HTR-8/SVneo (cell line): ENCODE measurements around the gene STAT4.

Source experiments
- DNase-seq: peaks from one replicate; pipeline ENCODE4 v3.0.0; 2011; ENCODE audit warnings: low spot score, mixed read lengths; ENCODE audit not compliant: insufficient read length
- FAIRE-seq: peaks from 2 replicates; lab custom pipeline; 2011; peaks lifted over from hg19 to GRCh38; lab: Jason Lieb, UNC

Gene STAT4, protein sequence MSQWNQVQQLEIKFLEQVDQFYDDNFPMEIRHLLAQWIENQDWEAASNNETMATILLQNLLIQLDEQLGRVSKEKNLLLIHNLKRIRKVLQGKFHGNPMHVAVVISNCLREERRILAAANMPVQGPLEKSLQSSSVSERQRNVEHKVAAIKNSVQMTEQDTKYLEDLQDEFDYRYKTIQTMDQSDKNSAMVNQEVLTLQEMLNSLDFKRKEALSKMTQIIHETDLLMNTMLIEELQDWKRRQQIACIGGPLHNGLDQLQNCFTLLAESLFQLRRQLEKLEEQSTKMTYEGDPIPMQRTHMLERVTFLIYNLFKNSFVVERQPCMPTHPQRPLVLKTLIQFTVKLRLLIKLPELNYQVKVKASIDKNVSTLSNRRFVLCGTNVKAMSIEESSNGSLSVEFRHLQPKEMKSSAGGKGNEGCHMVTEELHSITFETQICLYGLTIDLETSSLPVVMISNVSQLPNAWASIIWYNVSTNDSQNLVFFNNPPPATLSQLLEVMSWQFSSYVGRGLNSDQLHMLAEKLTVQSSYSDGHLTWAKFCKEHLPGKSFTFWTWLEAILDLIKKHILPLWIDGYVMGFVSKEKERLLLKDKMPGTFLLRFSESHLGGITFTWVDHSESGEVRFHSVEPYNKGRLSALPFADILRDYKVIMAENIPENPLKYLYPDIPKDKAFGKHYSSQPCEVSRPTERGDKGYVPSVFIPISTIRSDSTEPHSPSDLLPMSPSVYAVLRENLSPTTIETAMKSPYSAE

DNA sequence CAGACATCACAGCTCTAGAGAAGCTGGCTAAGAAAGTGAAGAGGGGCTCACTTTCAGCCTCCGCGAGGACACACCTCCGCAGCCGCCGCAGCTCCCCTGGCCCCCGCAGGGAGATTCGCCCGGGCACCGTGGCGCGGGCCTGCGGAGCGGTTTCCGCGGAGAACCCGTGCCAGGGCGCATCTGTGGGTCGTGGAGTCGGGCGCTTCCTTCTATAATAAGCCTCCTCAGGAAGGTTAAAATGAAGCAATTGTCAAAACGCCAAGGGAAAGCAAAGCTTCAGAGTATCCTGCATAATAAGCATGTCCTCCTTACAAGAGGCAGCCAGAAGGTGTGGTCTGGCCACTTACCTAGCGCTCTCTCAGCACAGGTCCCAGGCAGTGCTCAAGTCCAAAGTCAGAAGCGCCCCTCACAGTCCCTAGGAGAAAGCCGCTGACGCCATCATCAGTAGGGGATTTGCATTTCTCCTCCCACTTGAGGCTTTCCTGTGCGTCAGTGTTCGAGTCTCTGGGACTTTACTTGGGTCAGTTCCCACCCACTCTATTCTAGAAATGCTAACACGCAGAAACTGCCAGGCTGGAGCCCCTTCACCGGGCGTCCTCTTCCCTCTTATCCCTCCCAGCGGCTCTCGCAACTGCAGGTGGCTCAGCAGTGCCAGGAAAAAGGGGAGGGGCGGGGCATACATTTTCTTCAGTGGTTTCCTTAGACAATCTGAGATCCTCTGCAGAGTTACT is at the start of gene STAT4:
TSS of gene STAT4 (minus strand) at position 395 of the 731 bp plus-strand sequence. CDS start 2,791 bp downstream, outside the sequence.
- FAIRE-seq (no peak), DNase-seq (no peak)

DNA sequence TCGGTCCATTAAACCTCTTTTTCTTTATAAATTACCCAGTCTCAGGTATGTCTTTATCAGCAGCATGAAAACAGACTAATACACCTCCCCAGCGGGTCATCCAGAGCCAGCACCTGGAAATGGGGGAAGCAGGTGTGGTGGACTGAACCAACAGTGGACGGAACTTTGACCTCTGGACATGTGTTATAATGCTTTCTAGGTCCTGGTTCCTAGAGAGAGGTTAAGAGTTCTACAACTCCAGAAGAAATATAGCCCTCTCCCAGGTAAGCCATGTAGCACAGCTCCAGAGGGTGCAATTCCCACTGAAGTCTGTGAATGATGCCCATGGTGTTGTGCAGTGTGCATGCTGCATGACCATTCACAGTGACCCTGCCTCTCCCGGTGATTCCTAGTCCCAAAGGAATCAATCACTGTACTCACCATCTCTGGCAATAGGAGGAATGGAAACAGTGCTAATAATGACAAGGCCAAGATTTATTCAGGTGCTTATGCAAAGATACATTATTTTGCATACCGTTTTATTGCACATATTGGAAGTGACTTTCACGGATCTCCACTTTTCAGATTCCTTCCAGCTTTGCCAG is 49.2 kb upstream of the STAT4 start:
- DNase-seq (no peak), FAIRE-seq (no peak)

DNA sequence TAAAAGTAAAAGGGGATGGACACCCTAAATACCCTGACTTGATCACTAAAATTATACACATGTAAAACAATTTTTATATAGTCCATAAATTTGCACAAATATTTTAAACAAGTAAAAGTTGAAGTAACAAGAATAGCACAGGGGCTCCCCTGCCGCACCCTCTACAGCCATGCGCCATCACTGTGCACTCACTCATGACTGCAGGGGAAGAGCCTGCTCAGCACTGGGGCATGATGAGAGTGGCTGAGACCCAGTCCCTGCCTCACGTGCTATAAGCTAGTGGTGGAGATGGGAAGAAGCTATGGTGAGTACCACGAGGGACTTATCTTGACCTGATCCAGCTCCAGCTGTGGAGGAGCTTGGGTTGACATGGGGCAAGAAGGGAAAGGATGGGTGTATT is 47.5 kb upstream of the STAT4 start:
- FAIRE-seq (no peak), DNase-seq (no peak)

DNA sequence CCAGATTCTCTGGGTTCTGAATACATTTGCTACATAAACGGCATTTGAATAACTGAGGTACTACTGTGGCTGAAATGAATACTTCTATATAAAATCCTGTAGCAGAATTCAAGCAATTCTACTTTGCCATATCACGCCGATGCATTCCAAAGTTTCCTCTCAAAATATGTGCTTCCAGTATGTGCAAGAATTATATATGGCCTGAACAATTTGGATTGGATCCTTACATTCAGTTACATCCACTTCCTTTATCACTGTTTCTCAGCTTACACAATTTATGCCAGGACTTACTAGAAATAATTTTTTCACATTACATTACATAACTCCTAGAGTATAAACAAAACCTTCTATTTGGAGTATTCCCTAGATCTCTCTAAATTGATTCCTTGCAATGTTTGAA is 46.3 kb upstream of the STAT4 start:
- FAIRE-seq (no peak), DNase-seq (no peak)

DNA sequence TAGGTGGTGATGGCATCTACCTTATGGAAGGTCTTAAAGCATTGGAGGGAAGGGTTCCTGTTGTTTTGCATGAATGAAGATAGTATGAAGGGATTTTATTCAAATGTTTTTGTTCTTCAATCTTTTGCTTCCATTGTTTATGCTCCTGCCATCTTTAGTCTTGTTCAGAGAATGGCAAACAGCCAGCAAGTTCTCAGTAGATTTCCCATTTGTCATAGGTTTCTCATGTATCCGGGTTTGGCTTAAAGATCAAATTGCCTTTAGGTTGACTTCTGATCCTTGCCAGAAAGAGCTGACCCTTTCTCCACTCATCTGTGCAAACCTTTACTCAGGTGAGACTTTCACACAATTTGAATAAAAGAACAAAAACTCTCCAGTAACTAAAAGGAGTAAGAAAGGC is 44.2 kb upstream of the STAT4 start:
- FAIRE-seq (no peak), DNase-seq (no peak)

DNA sequence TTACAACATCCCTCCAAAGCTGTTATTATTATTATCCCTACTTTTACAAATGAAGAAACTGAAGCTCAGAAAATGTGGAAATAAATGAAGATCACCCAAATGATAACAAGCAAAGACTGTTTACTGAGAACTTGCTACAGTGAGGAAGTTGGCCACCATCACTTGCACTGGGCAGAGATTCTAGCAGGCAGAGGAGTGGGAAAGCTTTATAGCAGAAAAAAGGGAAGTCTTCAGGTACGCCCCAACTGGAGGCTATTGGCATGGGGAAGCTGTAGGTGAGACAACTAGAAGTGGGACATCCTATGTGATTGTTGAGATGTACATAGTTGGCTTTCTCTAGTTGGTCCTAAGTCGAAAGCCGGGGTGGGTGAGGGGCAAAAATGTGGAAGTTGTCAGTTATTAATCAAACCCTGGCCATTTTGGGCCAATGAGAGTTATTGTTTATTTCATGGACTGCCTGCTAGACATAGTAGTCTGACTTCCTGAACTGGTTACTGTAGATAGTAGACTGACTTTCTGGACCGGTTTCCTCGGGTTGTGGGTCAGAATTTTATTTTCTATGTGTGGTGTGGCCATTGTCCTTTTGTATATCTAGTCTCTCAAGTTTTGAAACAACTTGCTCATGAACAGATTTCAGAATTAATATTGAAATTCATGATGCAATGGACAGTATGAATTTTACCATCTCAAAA is 40.2 kb upstream of the STAT4 start:
- DNase-seq (no peak), FAIRE-seq (no peak)

DNA sequence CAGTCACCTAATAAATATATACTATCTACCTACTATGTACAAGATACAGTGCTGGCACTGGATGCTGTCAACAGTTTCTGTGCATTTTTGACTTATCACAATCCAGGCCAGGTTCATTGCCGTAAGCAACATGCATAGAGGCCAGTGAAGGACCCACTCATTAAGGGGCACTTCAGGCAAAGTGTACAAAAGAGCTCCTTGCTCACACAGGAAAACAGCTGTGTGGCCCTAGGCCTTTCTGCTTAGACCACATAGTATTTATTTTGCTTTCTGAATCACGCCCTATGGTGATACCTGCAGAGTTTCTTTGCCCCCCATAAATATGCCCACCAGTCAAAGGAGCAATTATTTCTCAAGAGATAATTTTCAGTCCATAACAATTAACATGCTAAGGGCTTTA is 39.6 kb upstream of the STAT4 start:
- FAIRE-seq (peak; percentile 4), DNase-seq (no peak)

DNA sequence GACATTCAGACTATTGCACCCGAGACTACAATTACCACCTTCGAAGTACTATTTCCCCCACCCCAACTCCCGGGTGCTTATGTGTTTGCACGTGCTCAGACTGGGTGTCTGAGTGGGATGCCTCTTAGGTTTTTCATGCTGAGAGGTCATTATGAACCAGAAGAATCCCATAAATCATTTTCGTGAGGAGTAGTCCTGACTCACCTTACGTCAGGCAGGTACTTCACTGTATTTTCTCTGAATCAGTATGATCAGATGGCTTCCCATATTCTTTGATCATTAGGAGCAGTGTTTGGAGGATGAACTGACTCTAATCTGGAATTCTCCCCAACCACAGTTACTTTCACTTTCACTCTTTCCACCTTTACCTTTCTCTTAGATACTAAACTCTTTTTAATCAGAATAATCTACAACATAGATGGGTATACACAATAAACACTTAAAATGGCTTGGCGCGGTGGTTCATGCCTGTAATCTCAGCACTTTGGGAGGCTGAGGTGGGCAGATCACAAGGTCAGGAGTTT is 38.4 kb upstream of the STAT4 start:
- FAIRE-seq = peak; percentile 31
- no peak for DNase-seq

DNA sequence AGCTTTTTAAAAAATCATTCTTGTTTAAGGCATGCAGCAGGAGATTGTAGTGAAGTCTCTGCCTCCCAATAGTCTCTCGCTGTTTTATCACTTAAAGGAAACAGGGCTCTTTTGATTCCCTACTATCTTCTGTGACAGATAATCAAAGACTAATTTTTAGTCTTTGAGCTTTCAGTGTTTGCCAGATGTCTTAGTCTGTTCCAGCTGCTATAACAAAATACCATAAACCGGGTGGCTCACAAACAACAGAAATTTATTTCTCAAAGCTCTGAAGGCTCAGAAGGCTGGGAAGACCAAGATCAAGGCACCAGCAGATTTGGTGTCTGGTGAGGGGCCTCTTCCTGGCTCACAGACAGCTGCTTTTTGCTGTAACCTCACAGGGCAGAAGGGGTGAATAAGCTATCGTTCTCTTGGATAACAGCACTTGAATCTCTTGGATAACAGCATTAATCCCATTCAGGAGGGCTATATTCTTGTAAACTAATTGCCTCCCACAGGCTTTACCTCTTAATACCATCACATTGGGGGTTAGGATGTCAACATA is 37.8 kb upstream of the STAT4 start:
- DNase-seq (no peak), FAIRE-seq (no peak)

DNA sequence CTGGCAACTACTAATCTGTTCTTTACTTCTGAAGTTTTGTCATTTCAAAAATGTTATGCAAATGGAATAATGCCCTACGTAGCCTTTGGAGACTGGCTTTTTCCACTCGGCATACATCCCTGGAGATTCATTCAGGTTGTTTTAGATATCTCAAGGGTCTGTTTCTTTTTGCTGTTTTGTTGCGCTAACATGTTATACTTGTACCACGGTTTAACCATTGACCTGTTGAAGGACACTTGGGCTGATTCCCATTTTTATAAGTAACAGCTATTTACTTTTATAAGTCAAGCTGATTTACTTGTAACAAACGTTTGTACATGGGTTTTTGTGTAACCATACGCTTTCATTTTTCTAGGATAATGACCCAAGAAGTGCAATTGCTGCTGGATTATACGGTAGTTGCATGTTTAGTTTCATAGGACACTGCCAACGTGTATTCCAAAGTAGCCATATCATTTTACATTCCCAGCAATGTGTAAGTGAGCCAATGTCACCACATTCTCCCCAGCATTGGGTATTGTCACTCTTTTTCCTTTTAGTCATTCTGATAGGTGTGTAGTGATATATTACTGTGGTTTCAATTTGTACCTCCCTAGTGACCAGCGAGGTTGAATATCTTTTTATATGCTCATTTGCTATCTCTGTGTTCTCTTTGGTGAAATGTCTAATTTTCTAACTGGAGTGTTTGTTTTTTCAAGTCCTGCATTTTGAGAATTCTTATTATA is 36.5 kb upstream of the STAT4 start:
- DNase-seq = no peak
- peak; percentile 46 for FAIRE-seq

DNA sequence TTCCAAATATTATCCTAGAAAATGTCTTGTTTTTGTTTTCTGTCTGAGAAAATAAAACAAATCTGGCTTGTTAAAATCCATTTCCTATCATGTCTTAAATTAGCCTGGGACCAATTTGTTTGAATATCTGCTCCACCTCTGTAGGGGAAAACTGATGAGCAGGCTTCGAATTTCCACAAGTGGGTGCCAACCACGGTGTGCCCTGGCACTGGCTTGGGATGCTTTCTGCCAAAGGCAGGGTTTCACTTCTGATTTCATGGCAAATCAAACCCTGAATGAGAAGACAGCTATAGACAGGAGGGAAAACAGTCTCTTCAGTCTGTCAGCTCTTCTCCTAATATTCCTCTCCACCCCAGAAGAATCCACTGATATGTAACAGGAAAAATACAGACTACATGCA is 33.7 kb upstream of the STAT4 start:
- DNase-seq = no peak

DNA sequence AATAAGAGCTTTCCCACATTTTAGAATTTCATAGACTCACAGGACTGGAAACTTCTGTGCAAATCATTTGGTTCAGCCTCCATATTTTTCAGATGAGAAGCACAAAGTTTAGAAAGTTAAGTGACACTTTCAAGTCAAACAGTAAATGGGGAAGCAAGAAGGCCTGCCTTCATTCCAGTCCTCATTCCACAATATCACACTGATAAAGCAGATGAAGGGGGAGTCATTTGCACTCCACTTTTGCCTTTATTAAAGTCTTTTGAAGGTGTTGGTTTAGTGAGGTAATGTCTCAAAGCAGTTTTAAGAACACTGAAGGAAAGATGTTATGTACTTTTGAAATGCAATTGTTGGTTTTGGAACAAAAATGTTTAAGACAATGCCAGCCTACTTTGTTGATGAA is 32.7 kb upstream of the STAT4 start:
- FAIRE-seq = peak; percentile 26
- no peak for DNase-seq

More for the DNA sequence above, 33.7 kb upstream of the STAT4 start:
- no peak for FAIRE-seq

DNA sequence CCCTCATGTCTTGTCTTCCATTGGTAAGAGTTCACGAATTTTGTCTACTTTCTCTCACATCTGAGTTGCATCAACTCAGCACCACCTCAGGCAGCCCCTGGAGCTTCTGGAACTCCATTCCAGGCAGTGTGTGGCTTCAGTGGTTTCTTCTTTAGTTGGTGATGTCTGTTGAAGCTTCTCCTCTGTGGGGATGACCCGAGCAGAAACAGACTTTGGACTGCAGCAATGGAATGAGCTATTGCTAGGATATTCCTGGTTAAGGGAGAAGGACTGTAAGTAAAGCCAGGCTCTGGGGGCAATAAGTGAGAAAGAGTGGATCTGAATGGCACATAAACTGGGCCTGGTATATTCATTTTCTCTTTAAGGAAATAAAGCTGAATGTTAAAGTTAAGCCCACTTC is 32.3 kb upstream of the STAT4 start:
- FAIRE-seq (no peak), DNase-seq (no peak)

DNA sequence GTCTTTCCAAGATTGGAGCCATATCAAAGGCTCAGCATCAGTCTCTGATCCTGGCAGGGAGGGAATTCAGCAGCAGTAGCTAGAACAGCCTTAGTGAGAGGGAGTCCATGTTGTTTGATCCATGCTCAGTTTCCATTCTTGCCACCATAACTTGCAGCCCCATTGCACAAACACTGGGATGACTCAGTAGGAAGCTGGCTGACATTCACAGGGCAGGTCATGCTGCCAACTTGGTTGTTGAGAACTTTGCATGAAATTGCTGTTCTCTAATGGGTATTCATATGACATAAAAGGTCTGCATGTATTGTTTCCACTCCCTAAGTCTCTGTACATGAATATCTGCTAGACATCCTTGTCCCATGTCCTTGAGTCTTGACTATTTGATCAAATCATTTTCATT is 29.9 kb upstream of the STAT4 start:
- FAIRE-seq (peak; percentile 49), DNase-seq (no peak)

DNA sequence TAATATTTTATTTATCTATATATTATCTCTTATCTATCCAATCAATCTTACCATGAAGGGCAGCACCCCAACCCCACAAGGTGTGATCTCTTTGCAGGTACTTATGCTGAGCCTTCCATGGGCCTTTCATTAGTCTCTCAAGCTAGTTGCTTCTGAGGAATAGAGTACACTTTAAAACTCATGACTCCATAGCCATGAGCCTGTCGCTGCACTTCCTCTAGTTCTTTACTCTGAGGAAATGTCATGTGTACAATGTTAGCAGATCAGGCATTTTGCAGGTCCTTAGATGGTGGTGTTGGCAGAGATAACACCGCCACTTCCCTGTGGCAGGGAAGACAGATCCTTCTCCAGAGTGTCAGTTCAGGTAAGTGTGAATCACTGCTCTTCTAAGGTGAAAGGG is 29.5 kb upstream of the STAT4 start:
- FAIRE-seq (no peak), DNase-seq (no peak)

DNA sequence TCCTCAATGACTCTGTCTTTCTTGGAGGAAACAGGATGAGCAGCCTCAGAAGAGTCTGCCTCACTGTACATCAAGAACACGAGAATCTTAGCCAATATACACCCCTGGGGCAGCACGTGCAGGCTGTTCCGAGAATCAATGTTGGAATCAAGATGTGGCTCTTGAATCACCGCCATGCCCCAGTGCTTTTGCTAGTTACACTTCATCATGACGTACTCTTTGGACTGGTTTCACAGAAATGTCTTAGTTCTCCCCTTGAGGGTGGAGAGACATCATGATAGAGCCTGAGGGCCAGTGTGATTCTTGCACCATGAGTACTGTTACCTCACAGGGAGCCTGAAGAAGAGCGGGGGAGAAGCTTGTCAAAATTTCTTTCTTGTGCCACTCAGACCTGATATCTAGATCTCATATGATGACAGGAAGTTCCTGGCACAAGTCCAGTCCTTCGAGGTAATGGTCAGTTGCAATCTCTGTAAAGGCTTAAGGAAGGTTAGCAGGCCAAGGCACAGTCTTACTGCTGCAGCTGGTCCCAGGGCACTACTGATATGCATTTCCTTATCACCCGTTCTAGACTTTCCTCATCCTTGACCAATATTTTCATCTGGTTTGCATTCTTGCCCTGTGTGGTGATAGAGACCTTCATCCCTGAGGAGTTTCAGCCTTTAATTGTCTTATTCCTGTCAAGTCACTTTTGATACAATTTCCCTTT is 28.2 kb upstream of the STAT4 start:
- DNase-seq = no peak
- peak; percentile 49 for FAIRE-seq

DNA sequence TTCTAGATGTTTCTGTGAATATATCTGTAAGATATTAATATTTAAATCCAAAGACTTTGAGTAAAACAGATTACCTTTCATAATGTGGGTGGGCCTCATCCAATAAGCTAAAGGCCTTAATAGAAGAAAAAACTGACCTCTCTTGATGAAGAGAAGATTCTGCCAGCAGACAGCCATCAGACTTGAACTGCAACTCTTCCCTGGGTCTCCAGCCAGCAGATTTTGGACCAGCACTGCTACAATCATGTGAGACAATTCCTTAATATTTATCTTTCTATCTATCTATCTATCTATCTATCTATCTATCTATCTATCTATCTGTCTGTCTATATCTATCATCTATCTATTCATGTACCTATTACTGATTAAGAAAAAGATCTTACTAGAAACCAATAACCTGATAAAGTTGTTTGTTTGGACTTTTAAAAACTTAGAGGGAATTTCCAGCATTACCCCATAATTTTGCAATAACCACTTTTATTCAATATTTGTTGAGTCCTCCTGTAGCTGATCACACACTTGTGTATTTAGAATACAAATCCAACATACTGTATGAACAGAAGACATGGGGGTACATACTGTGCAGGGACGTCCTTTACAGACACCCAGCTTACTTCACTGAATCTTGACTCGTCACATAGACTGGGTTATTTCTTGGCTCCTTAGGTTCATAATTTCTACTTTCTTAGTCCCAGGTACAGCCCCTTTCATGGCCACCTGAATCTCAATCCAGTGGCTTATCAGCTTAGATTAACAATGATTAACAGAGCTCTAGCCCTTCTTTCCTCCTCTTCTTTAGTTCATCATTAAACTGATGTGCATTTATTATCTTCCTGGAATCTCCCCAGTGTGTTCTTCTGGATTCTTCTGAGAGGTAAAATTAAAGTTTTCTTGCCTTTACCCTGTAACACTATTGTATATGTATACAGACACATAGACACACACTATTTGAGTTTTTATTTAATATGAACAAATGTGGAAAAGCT is 27.2 kb upstream of the STAT4 start:
- FAIRE-seq = no peak
- no peak for DNase-seq
